Caco-2 (cell line): ENCODE measurements around the gene MST1R. TPM values are rescaled to one million over a fixed set of nuclear protein-coding genes. Genes with fewer than 3 reads are reported as not detected.
"Not testable (repeated sequence)": the region's sequence is repeated elsewhere in the genome, so short reads cannot be mapped to it uniquely, and the experiment has no call there.

Experiments used
- BruUV-seq: library from RNA; stranded (reverse); fragments of 400-500 nt; replicated peaks from 2 replicates; lab custom pipeline; 2021; lab: Mats Ljungman, UMichigan
- CTCF ChIA-PET: fragments of 300-600 bp; sonication (Branson Sonifier 250); formaldehyde crosslinking; loops from one replicate; lab custom pipeline; 2022; ENCODE audit warnings: antibody characterized with exemption; lab: Charles Lee
- POLR2A ChIA-PET: fragments of 300-600 bp; sonication (Branson Sonifier 250); formaldehyde crosslinking; loops from one replicate; lab custom pipeline; 2022; ENCODE audit warnings: antibody characterized with exemption; lab: Charles Lee
- DNase-seq, 2 experiments: peaks; one replicate each; pipeline versions ENCODE4 v3.0.0 to v3.0.0-alpha.2; 2020 to 2022
- H3K27me3 ChIP-seq: replicated peaks from 2 replicates; pipeline ENCODE4 v1.6.0; 2011; ENCODE audit warnings: low read length; ENCODE audit not compliant: control insufficient read depth, insufficient read depth
- H3K36me3 ChIP-seq: 2 replicates; pipeline ENCODE4 v1.5.1; 2011; ENCODE audit warnings: low read length; ENCODE audit not compliant: control insufficient read depth, insufficient read depth
- H3K4me1 ChIP-seq: fragments of 250-450 bp; sonication (Bioruptor Pico); 2 replicates; pipeline ENCODE4 v1.5.1; 2020; ENCODE audit warnings: mild to moderate bottlenecking
- H3K4me3 ChIP-seq: 2 replicates; pipeline ENCODE4 v1.5.1; 2011; ENCODE audit warnings: low read depth, mild to moderate bottlenecking, control low read depth, low read length
- H3K9me3 ChIP-seq: fragments of 250-450 bp; sonication (Bioruptor Pico); 2 replicates; pipeline ENCODE4 v1.5.1; 2020; ENCODE audit warnings: mild to moderate bottlenecking, moderate library complexity
- H3K27ac Mint-ChIP-seq: one replicate; pipeline ENCODE4 v1.8.0; 2022; ENCODE audit warnings: mixed read lengths; ENCODE audit not compliant: unreplicated experiment
- H3K27me3 Mint-ChIP-seq: one replicate; pipeline ENCODE4 v1.8.0; 2022; ENCODE audit warnings: mixed read lengths; ENCODE audit not compliant: insufficient read depth, unreplicated experiment
- H3K36me3 Mint-ChIP-seq: one replicate; pipeline ENCODE4 v1.8.0; 2022; ENCODE audit warnings: mild to moderate bottlenecking, mixed read lengths; ENCODE audit not compliant: insufficient read depth, unreplicated experiment
- H3K4me1 Mint-ChIP-seq: one replicate; pipeline ENCODE4 v1.8.0; 2022; ENCODE audit warnings: low read depth, mixed read lengths; ENCODE audit not compliant: unreplicated experiment
- H3K4me3 Mint-ChIP-seq: one replicate; pipeline ENCODE4 v1.8.0; 2022; ENCODE audit warnings: mild to moderate bottlenecking, moderate library complexity, mixed read lengths; ENCODE audit not compliant: unreplicated experiment
- H3K9me3 Mint-ChIP-seq: one replicate; pipeline ENCODE4 v1.8.0; 2022; ENCODE audit warnings: mixed read lengths; ENCODE audit not compliant: unreplicated experiment
- intact Hi-C: fragments of 100-400 bp; cut with micrococcal nuclease; formaldehyde crosslinking; loops from one replicate; pipeline ENCODE4 v1.10.0; 2022; ENCODE audit not compliant: unreplicated experiment
- total RNA-seq: library from RNA; stranded (reverse); gene quantifications from 2 replicates; pipeline ENCODE4 v1.2.3, GENCODE V29; 2022
- TF ChIP-seq, protein P1 (sequence below), 2 experiments: fragments of 200-600 bp in 1 of 2; IDR thresholded peaks; 1 replicate in 1 of 2; 2 replicates in 1 of 2; pipeline versions ENCODE4 v1.5.1 to v1.8.0; 2011 to 2022; ENCODE audit warnings: antibody characterized with exemption in 1 of 2, control low read depth in 1 of 2, inconsistent platforms in 1 of 2, low read depth in 1 of 2, low read length in 1 of 2, mild to moderate bottlenecking in 1 of 2, moderate library complexity in 1 of 2; ENCODE audit not compliant: insufficient read depth in 1 of 2, severe bottlenecking in 1 of 2, unreplicated experiment in 1 of 2

The MST1R gene
- total RNA-seq, 1 experiment from 2014 or later = 11.8 TPM

DNA sequence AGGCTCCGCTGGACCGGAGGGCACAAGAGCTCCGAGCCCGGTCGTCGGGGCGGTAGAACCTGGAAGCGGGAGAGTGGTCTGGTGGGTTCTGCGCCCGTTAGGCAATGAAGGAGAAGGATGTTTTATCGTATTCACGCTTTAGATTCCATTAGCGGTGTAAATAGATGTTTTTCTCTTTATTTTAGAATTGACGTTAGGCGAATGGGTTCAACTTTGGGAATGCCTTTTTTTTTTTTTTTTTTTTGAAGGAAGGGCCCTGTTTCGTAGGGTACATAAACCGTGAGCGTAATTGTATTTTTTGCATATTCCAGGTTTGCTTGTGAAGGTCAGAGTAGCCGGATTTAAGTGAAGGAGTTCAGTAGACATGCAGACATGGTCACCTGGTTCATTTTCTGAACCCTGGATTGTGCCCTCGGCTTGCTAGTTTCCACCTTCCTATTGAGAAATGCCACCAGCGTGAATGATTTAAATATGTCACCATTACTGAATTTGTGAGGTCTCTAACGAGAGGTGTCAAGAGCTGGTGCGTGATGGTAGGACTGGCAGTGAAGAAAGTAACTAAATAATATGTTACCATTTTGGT, 37.1 kb upstream of the MST1R start:
- POLR2A ChIA-PET = interaction anchor here (0.5 to 2.0 kb wide), 6 partner anchors 10 to 1660 kb away, joined by 3 to 41 read pairs (median 7); partner anchors contain the start of genes INKA1 and MON1A
- TF ChIP-seq, protein P1, sequence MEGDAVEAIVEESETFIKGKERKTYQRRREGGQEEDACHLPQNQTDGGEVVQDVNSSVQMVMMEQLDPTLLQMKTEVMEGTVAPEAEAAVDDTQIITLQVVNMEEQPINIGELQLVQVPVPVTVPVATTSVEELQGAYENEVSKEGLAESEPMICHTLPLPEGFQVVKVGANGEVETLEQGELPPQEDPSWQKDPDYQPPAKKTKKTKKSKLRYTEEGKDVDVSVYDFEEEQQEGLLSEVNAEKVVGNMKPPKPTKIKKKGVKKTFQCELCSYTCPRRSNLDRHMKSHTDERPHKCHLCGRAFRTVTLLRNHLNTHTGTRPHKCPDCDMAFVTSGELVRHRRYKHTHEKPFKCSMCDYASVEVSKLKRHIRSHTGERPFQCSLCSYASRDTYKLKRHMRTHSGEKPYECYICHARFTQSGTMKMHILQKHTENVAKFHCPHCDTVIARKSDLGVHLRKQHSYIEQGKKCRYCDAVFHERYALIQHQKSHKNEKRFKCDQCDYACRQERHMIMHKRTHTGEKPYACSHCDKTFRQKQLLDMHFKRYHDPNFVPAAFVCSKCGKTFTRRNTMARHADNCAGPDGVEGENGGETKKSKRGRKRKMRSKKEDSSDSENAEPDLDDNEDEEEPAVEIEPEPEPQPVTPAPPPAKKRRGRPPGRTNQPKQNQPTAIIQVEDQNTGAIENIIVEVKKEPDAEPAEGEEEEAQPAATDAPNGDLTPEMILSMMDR (IDR thresholded peaks at IDR 0.05; ENCODE audit: insufficient read depth in 1 of 2, low read depth in 1 of 2, low read length in 1 of 2, severe bottlenecking in 1 of 2, unreplicated experiment in 1 of 2) = no peak

DNA sequence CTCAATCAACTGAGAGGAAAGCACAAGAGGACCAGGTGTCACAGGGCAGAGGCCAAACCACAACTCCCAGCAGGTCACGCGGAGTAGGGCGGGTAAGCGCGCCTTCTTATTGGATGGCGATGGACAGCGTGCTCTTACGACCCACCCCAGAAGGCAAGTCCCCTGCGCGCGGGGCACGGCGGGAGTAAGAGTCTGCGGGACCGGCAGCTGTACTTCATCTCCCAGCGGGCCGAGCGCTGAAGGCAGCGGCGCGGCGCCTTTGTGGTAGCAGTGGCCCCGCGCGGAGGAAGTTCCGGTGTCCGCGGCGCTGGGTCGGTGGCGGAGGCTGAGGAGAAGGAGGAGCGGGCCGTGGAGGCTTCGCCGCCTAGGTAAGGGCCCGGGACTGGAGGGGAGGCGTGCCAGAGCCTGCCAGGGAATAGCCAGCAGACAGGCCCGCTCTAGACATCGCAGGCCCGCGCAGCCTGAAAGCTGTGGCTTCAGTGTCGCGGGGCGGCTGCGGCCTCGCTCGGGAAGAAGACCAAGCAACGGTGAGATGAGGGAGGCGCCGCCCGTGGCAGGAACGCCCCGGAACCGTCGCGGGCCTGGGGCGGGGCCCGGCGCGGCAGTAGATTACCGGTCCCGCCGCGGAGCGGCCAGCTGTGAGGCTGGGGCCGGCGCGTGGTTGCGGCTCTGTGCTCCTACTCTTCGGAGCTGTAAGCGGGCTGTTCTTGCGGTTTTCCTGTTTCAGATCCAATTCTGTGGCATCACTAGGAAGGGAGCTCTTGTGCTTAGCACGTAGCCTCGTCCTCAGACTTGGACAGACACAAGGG, 36.4 kb upstream of the MST1R start, which contains the start of gene RBM6:
TSS of gene RBM6 (plus strand) at position 293 of the 809 bp plus-strand sequence. CDS start 22,492 bp downstream, outside the sequence.
- no peaks in the 10 kb centered on the region for H3K9me3 Mint-ChIP-seq
- Histone ChIP-seq H3K36me3 (no peaks in the 10 kb centered on the region), H3K4me3 (peak within 1 kb of the TSS; percentile 68), H3K4me1 (peaks cover 3% of the 10 kb centered on the region; the same call in 1 of the 2 replicates), H3K9me3 (peaks cover 4% of the 10 kb centered on the region; the same call in 1 of the 2 replicates), H3K27me3 (no peaks in the 10 kb centered on the region)
- TF ChIP-seq, protein P1 (IDR thresholded peaks at IDR 0.05; ENCODE audit: insufficient read depth in 1 of 2, low read depth in 1 of 2, low read length in 1 of 2, severe bottlenecking in 1 of 2, unreplicated experiment in 1 of 2) = no peak
- peak within 1 kb of the TSS; percentile 81 for H3K4me3 Mint-ChIP-seq
- H3K27me3 Mint-ChIP-seq = no peaks in the 10 kb centered on the region
- H3K27ac Mint-ChIP-seq = peak within 1 kb of the TSS; percentile 81
- intact Hi-C loops = loop anchor here (1.0 to 5.0 kb wide), 2 partner anchors 11 to 147 kb away; partner anchors contain the start of genes MON1A and RBM5
- ChIA-PET POLR2A (interaction anchor here (0.5 to 2.0 kb wide), 8 partner anchors 9 to 1660 kb away, joined by 3 to 41 read pairs (median 6); partner anchors contain the start of genes INKA1 and MON1A), CTCF (interaction anchor here (1.0 to 2.3 kb wide), 3 partner anchors 9 to 137 kb away, joined by 7 to 13 read pairs (median 11); partner anchors contain the start of genes INKA1 and MON1A)
- DNase-seq = peak; percentile 97 to 98
- H3K4me1 Mint-ChIP-seq = no peaks in the 10 kb centered on the region
- TSS peak; percentile 57 for BruUV-seq
- H3K36me3 Mint-ChIP-seq = peaks cover 17% of the 10 kb centered on the region

More for the DNA sequence above, 37.1 kb upstream of the MST1R start:
- peaks cover 4% of the 10 kb centered on the region; the same call in 1 of the 2 replicates for H3K9me3 ChIP-seq
- DNase-seq = no peak
- no peaks in the 10 kb centered on the region for H3K27me3 ChIP-seq
- peaks cover 3% of the 10 kb centered on the region; the same call in 1 of the 2 replicates for H3K4me1 ChIP-seq
- no peaks in the 10 kb centered on the region for H3K4me1 Mint-ChIP-seq
- H3K36me3 Mint-ChIP-seq = peaks cover 17% of the 10 kb centered on the region
- no peaks in the 10 kb centered on the region for H3K9me3 Mint-ChIP-seq
- BruUV-seq = TSS peak; percentile 83
- CTCF ChIA-PET = interaction anchor here (2.0 to 2.3 kb wide), 2 partner anchors 10 to 11 kb away, joined by 11 to 13 read pairs; partner anchors contain the start of gene MON1A
- intact Hi-C loops = loop anchor here (1.0 to 5.0 kb wide), 2 partner anchors 11 to 147 kb away; partner anchors contain the start of genes MON1A and RBM5
- peak overlapping the region; percentile 81 for H3K4me3 Mint-ChIP-seq
- H3K27me3 Mint-ChIP-seq = no peaks in the 10 kb centered on the region
- H3K27ac Mint-ChIP-seq = peak overlapping the region; percentile 81
- H3K4me3 ChIP-seq = peak overlapping the region; percentile 68
- H3K36me3 ChIP-seq = no peaks in the 10 kb centered on the region

DNA sequence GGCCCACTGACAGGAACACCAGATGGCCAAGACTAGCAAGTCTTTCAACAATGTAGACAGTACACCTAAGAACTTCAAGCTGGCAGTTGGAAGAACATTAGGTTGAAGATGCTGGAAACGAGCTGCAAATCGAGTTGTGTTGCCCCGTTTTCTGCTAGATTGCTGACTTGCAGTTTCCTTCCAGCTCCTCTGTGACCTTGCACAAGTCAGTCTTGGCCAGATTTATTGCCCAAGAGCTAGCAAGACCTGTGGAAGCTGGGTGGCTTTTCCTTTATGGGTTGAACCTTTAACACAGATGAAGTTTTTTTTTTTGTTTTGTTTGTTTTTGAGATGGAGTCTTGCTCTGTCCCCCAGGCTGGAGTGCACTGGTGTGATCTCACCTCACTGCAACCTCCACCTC, 33.4 kb upstream of the MST1R start:
- POLR2A ChIA-PET = no interaction called here
- Histone ChIP-seq H3K4me3 (no peak overlapping the region), H3K27me3 (no peaks in the 10 kb centered on the region), H3K4me1 (peaks cover 3% of the 10 kb centered on the region; the same call in 1 of the 2 replicates), H3K9me3 (no peaks in the 10 kb centered on the region), H3K36me3 (no peaks in the 10 kb centered on the region)
- no peaks in the 10 kb centered on the region for H3K27me3 Mint-ChIP-seq
- CTCF ChIA-PET = no interaction called here
- H3K4me3 Mint-ChIP-seq = no peak overlapping the region
- H3K36me3 Mint-ChIP-seq = peaks cover 10% of the 10 kb centered on the region
- no peak overlapping the region for H3K27ac Mint-ChIP-seq
- no TSS peak for BruUV-seq
- no peaks in the 10 kb centered on the region for H3K4me1 Mint-ChIP-seq
- intact Hi-C loops = no loop called here
- TF ChIP-seq, protein P1 (IDR thresholded peaks at IDR 0.05; ENCODE audit: insufficient read depth in 1 of 2, low read depth in 1 of 2, low read length in 1 of 2, severe bottlenecking in 1 of 2, unreplicated experiment in 1 of 2) = no peak
- H3K9me3 Mint-ChIP-seq = no peaks in the 10 kb centered on the region
- DNase-seq = no peak

DNA sequence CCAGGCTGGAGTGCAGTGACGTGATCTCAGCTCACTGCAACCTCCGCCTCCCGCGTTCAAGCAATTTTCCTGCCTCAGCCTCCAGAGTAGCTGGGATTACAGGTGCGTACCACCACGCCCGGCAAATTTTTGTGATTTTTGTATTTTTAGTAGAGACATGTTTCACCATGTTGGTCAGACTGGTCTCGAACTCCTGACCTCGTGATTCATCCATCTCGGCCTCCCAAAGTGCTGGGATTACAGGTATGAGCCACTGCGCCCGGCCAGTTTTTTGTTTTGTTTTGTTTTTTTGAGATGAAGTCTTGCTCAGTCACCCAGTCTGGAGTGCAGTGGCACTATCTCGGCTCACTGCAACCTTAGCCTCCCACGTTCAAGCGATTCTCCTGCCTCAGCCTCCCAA, 28.6 kb upstream of the MST1R start:
- H3K4me3 Mint-ChIP-seq, intact Hi-C loops, H3K36me3 ChIP-seq, H3K36me3 Mint-ChIP-seq, H3K9me3 ChIP-seq, H3K9me3 Mint-ChIP-seq, DNase-seq, H3K27ac Mint-ChIP-seq, BruUV-seq, H3K4me3 ChIP-seq, H3K27me3 ChIP-seq, H3K27me3 Mint-ChIP-seq, H3K4me1 Mint-ChIP-seq: not testable (repeated sequence)
- H3K4me1 ChIP-seq = peaks cover 21% of the 10 kb centered on the region
- POLR2A ChIA-PET = interaction anchor here (0.6 kb wide), 1 partner anchor 28 kb away, joined by 4 read pairs; no protein-coding TSS in a partner anchor
- CTCF ChIA-PET = interaction anchor here (0.5 to 1.3 kb wide), 2 partner anchors 188 to 923 kb away, joined by 3 to 7 read pairs; no protein-coding TSS in a partner anchor
